Activated CD4-positive, alpha-beta T cell treated with anti-CD3 and anti-CD28 coated beads, Interleukin-2, Interleukin-4, amounts not matched to agents 100 ng/mL and 50 ng/mL, durations not matched to agents 16 hours and 8 hours (primary cell): ENCODE results near the gene CCDC158.
"Not testable (repeated sequence)": the region's sequence is repeated elsewhere in the genome, so short reads cannot be mapped to it uniquely, and the experiment has no call there.

Source experiments
- DNase-seq: peaks from one replicate; pipeline ENCODE4 v3.0.0-alpha.2; 2020; ENCODE audit warnings: low spot score

CCDC158 gene

DNA sequence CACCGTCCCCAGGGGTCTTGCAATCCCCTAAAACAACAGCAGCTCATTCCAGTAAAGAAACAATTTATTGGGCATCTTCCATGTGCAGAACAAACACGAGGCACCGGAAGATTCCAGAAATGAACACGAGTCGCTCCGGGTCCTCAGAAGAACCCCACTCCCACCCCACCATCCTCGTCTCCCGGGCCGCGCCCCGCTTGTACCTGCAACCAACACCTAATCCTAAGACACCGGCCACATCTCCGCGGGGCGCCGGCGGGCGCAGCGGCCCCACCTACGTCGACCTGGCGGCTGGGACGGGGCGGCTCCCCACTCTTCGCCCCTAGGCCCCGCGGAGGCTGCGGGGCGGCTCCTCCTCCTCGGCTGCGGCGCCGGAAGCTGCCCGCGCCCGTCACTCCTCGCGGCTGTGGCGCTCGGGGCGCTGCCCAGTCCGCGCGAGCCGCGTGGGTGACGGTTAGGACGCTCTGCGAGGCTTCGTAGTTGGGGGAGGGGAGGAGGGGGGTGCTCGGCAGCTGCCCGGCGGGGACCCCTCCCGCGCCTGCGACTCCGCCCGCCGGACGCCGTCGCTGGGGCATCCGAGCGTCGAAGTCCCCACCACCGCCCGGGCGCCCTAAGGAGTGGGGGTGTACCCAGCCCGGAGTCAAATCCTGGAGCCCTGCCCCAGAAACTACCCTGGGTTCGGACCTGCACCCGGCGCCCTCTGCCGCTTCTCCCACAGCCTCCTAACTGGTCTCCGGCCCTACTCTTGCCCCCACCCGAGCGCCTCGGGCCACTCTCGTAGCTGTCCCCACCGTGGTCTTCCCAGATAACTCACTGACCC, at the start of gene CCDC158:
Gene CCDC158, minus strand, starts transcription at position 380 of the 820 bp plus-strand sequence. CDS start 17,934 bp downstream, outside the sequence.
- DNase-seq: no peak

- DNase-seq: no peak
Measured at GRCh38 chr4:76470532-76470931, 49.6 kb upstream of the CCDC158 start.

DNA sequence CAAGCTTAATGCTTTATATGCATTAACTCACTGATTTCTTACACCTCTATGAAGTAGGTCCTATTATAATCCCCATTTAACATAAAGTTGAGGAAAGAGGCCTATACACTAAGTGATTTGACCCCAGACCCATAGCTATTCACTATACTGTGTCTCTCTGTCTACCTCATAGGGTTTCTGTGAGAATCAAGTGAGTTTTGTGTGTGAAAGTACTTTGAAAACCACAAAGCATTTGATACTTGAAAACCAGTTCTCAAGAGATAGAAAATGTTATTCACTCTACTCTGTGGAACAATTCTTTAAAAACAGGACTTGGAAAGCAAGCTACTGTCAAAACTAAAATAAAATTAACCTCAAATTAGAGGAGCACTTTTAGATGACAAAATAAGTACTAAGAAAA, 49.1 kb upstream of the CCDC158 start:
- no peak for DNase-seq

- no peak for DNase-seq
Measured at GRCh38 chr4:76463568-76463967, 42.6 kb upstream of the CCDC158 start.

DNA sequence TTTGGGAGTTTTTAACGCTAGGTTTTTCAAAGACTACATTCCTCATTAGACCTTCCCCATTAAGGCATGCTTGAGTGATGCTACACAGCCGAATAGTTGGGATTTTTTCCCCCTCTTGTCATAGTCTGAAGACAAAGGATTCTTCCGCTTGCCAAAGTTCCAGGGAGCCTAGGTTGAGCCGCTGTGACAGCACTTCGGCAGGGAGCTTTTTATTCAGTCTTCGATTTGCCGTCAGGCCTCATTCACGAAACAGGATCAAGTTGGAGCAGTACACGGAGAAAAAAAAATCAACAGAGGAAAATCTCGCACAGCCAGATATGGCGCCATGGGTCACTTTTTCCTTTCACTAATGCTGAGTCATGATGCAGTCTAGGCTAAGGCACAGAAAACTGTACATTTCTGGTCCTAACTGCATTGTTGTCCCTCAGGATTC, 38.4 kb upstream of the CCDC158 start:
- DNase-seq: no peak

DNA sequence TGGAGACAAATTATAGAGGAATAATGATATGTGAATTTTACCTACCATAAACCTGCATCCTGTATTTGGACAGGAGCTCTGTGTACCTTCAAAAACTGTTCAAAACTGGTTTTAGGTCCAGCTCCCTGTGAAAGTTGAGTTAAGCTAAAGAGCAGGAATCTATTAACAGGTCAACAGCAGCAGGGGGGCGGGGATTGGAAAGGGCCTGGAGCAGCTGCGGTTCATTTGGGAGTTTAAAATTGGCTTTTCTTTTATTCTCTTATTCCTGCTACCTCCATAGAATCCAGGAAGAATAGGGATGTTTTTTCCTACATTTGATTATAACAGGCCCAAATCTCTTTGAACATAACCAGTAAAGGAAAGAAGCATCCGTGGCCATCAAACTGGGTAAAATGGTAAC, 37.9 kb upstream of the CCDC158 start:
- no peak for DNase-seq

- DNase-seq: no peak
Measured at GRCh38 chr4:76458297-76458696, 37.4 kb upstream of the CCDC158 start.

DNA sequence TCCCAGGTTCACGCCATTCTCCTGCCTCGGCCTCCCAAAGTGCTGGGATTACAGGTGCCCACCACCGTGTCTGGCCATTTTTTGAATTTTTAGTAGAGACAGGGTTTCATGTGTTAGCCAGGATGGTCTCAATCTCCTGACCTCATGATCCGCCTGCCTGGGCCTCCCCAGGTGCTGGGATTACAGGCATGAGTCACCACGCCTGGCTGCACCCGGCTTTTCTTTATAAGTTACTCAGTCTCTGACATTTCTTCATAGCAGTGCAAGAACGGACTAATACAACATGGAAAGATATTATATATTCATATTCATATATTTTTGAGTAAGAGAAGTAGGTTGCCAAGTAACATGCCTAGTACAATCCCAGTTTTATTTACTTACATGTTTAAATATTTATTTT, 36.9 kb upstream of the CCDC158 start:
- DNase-seq: no peak

DNA sequence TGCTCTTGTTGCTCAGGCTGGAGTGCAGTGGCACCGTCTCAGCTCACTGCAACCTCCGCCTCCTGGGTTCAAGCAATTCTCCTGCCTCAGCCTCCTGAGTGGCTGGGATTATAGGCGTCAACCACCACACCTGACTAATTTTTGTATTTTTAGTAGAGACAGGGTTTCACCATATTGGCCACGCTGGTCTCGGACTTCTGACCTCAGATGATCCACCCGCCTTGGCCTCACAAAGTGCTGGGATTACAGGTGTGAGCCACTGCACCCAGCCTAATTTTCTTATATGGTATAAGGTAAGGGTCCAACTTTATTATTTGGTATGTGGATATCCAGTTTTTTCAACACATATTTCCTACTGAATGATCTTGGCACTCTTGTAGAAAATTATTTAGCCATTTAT, 33.1 kb upstream of the CCDC158 start:
- not testable (repeated sequence) for DNase-seq

- DNase-seq: no peak
Measured at GRCh38 chr4:76453232-76453631, 32.3 kb upstream of the CCDC158 start.

- no peak for DNase-seq
Measured at GRCh38 chr4:76449833-76450232, 28.9 kb upstream of the CCDC158 start.

DNA sequence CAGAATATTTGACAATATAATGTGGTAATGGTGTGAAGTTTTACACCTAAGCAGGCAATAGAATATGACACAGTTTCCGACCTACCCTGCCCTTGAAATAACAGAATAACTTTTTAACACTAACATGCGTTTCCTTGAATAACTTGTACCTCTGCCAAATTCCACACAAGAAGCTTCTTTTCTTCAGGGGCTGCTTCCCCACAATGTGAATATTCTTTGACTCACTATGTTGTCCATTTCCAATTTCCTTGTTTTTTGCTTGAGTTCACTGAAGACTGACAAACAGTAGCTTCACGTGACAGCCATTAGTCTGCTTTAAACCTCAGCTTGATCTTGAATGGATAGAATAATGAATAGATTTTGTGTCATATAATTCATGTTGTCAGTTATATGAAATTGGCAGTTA, 28.4 kb upstream of the CCDC158 start:
- DNase-seq: no peak

- DNase-seq: no peak
Measured at GRCh38 chr4:76448211-76448610, 27.3 kb upstream of the CCDC158 start.

DNA sequence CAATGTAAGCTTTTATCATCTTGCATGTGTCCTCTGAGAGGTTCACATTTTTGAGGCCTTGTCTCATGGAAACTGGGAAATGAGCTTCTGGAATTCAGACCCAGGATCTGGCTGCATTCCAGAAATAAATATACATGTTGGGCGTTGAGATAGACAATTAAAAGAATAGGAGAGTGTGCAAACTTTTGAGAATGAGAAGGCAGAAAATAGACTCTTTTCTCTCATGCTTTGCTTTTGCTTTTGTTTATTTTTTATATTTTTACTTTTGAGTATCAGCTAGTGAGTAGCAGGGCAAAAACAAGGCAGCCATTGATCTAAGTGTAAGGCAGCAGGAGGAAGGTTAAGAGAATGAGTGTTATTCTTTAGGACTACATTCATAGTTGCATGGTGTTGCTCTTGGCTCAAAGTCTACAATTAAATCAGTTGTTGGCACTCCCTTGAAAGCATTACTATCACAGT, 26.5 kb upstream of the CCDC158 start:
- DNase-seq: no peak

- DNase-seq: no peak
Measured at GRCh38 chr4:76445911-76446310, 25.0 kb upstream of the CCDC158 start.

DNA sequence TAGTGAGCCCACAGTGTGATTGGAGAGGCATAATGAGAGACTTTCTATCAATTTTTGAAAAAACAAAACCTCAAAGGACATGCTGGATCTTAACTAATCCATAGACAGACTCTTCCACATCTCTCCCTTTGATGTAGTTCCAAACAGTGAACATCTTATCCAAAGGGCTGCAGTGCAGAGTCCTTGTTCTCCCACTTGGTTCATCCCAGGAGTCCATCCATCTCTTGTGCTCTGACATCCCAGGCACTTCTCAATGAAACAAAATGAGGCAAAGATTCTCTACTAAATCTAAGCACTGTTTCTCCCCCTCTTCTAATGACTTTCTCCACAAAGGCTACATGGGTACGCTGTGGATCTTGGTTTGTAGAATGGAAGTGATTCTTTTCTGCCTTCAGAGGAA, 22.4 kb upstream of the CCDC158 start:
- DNase-seq: no peak

DNA sequence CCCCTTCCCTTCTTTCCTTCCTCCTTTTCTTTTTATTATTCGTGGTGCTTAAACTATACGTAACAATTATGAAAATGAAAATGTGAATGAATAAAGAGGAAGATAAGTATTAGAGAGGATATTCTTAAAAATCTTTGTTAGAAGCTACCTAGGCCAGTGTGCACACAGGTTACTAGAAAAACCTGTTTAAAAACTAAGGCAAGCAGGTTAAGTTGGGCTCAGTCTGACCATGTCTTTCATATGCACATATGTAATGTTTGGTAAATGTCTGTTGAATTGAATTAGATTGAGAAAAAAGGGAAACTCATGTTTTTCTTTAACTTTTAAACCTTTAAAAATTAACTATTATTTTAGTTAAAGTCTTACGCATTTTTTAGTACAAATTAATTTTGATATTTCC, 21.9 kb upstream of the CCDC158 start:
- no peak for DNase-seq

- no peak for DNase-seq
Measured at GRCh38 chr4:76441881-76442280, 20.9 kb upstream of the CCDC158 start.

DNA sequence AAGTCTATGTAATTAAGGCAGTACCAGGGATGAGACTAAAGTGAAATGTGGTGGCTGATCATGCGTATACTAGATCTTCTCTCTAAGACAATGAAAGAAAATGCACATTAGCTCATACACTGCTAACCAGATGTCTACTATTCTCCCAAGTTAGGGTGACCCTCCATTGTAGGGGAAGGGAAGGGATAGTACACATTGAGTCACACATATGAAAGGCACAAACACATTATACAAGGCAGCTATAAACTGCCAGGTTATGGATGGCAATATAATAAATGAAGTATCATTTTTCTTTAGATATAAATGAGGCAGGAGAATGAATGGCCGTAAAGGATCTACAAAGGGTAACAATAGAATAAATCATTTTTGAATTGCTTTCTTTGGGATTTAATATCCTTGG, 18.6 kb upstream of the CCDC158 start:
- no peak for DNase-seq

- no peak for DNase-seq
Measured at GRCh38 chr4:76435528-76436319, 14.8 kb upstream of the CCDC158 start.

DNA sequence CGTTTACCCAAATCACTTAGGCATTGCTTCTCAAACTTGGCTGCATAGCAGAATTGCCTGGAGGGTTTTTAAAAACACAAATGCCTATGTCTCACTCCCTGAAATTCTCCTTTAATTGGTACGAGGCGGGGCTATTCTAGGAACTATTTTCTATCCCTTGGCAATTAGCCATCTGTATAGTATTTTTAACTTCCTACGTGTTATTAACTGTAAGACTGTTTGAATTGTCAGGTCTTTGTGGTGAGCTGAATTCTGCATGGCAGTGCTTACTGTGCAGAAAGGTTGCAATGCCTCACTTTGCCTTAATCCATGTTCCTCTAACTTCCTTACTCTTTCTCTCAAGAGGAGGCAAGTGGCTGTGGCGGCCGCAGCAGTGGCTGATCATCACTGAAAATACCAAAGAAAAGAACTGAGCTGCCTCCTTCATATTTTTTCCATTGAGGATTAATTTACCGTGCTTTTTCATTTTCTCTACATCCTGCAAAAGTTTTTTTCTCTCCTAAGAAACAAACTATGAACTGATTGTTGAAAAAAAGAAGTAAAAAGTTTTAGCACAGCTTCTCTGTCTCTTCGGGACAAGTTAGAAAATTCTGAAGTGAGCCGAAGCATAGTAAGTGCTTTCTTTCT, 14.1 kb upstream of the CCDC158 start, which contains the start of gene SHROOM3:
Gene SHROOM3, plus strand, starts transcription at position 329 of the 627 bp plus-strand sequence. CDS start 824 bp downstream, outside the sequence.
- DNase-seq: no peak
